Fibroblast of lung (primary cell): ENCODE data around the gene HECTD1. TPM values are rescaled to one million over a fixed set of nuclear protein-coding genes. Genes with fewer than 3 reads are reported as not detected.

ENCODE experiments used
- DNase-seq, 2 donors: peaks; one replicate each; pipeline versions ENCODE4 v3.0.0 to v3.0.0-alpha.2; 2010; ENCODE audit warnings: low read depth in 2 of 2
- H2AFZ ChIP-seq: 2 replicates; pipeline ENCODE4 v1.5.1; 2012; ENCODE audit warnings: low read length, control low read depth, inconsistent platforms
- H3K27ac ChIP-seq: 2 replicates; pipeline ENCODE4 v1.5.1; 2011; ENCODE audit warnings: low read length, control low read depth; ENCODE audit not compliant: insufficient read depth
- H3K27me3 ChIP-seq: 2 replicates; pipeline ENCODE4 v1.5.1; 2011; ENCODE audit warnings: mild to moderate bottlenecking, low read length; ENCODE audit not compliant: control insufficient read depth, insufficient read depth
- H3K36me3 ChIP-seq: 2 replicates; pipeline ENCODE4 v1.5.1; 2011; ENCODE audit warnings: low read length; ENCODE audit not compliant: control insufficient read depth, insufficient read depth
- H3K4me1 ChIP-seq: 2 replicates; pipeline ENCODE4 v1.5.1; 2011; ENCODE audit warnings: low read length; ENCODE audit not compliant: control insufficient read depth, insufficient read depth; ENCODE audit errors: extremely low read depth
- H3K4me2 ChIP-seq: 2 replicates; pipeline ENCODE4 v1.5.1; 2011; ENCODE audit warnings: low read length, control low read depth; ENCODE audit not compliant: insufficient read depth; ENCODE audit errors: extremely low read depth
- H3K4me3 ChIP-seq, 4 experiments: fragments of 200-600 bp in 1 of 4; sonication (generic) in 1 of 4; replicated peaks in 1 of 4; 2 replicates each; pipeline ENCODE4 v1.5.1; 2011 to 2016; ENCODE audit warnings: low read length in 4 of 4, low read depth in 3 of 4, mild to moderate bottlenecking in 3 of 4, control low read depth in 2 of 4, inconsistent platforms in 1 of 4, mixed read lengths in 1 of 4; ENCODE audit not compliant: insufficient read depth in 1 of 4; ENCODE audit errors: control extremely low read depth in 1 of 4
- H3K79me2 ChIP-seq: 2 replicates; pipeline ENCODE4 v1.5.1; 2012; ENCODE audit warnings: mild to moderate bottlenecking, low read length, inconsistent platforms; ENCODE audit not compliant: control insufficient read depth, insufficient read depth
- H3K9ac ChIP-seq: 2 replicates; pipeline ENCODE4 v1.5.1; 2011; ENCODE audit warnings: mild to moderate bottlenecking, low read length, control low read depth; ENCODE audit not compliant: insufficient read depth
- H3K9me3 ChIP-seq: 2 replicates; pipeline ENCODE4 v1.5.1; 2012; ENCODE audit warnings: low read depth, low read length; ENCODE audit not compliant: control insufficient read depth, insufficient read depth
- H4K20me1 ChIP-seq: 2 replicates; pipeline ENCODE4 v1.5.1; 2011; ENCODE audit warnings: low read length; ENCODE audit not compliant: control insufficient read depth, insufficient read depth; ENCODE audit errors: extremely low read depth
- EZH2 ChIP-seq: IDR thresholded peaks from 2 replicates; pipeline ENCODE4 v1.5.1; 2012; ENCODE audit warnings: low read length, control low read depth, mild to moderate bottlenecking; ENCODE audit errors: missing control alignments
- polyA plus RNA-seq, 2 donors: library from polyadenylated mRNA; depleted of rRNA in 1 of 2; stranded (reverse) in 1 of 2; unstranded in 1 of 2; fragments of >200 nt; gene quantifications; 2 replicates each; pipeline ENCODE4 v1.2.1, GENCODE V29; 2011 to 2012; ENCODE audit warnings: missing spikeins in 1 of 2
- total RNA-seq: library from RNA; depleted of rRNA; stranded (reverse); fragments of >200 nt; gene quantifications from 2 replicates; pipeline ENCODE4 v1.2.1, GENCODE V29; 2014
- TF ChIP-seq, protein P1 (sequence below), 2 donors: IDR thresholded peaks in 1 of 2; conservative IDR thresholded peaks in 1 of 2; 1 replicate in 1 of 2; 2 replicates in 1 of 2; pipeline ENCODE4 v1.5.1; 2011 to 2012; ENCODE audit warnings: low read length in 2 of 2, control low read depth in 1 of 2, inconsistent platforms in 1 of 2, low read depth in 1 of 2, mild to moderate bottlenecking in 1 of 2

The HECTD1 gene
- total and polyA plus RNA-seq, 2 donors (not counting 1 experiment from before 2014, with no cell fraction given): 135 to 534 TPM

DNA sequence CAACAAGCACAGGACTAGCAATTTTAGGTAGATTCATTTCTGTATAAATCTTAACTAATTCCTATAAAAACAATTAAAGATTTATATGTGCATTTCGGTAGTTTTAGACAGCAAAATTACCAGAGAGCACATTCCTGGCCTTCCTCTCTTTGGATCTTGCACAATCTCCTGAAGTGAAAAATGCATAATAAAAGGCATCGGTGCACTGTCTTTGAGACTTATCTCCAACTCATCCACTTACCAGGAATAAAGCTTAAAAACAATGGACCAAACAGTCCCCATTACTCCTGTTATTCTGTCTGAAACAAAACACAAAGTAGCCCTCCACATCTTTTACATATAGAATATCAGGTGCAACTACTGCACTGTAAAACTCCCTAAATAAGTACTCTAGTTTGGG, 69.3 kb downstream of the HECTD1 start:
- H3K9ac ChIP-seq: no peak overlapping the region
- H3K36me3 ChIP-seq: peaks cover 8% of the 10 kb centered on the region
- no peak overlapping the region for H3K27ac ChIP-seq
- no peak overlapping the region for H2AFZ ChIP-seq
- no peak overlapping the region for H3K4me3 ChIP-seq
- no peaks in the 10 kb centered on the region for H4K20me1 ChIP-seq
- H3K4me2 ChIP-seq: no peak overlapping the region
- H3K9me3 ChIP-seq: no peaks in the 10 kb centered on the region
- TF ChIP-seq, protein P1, sequence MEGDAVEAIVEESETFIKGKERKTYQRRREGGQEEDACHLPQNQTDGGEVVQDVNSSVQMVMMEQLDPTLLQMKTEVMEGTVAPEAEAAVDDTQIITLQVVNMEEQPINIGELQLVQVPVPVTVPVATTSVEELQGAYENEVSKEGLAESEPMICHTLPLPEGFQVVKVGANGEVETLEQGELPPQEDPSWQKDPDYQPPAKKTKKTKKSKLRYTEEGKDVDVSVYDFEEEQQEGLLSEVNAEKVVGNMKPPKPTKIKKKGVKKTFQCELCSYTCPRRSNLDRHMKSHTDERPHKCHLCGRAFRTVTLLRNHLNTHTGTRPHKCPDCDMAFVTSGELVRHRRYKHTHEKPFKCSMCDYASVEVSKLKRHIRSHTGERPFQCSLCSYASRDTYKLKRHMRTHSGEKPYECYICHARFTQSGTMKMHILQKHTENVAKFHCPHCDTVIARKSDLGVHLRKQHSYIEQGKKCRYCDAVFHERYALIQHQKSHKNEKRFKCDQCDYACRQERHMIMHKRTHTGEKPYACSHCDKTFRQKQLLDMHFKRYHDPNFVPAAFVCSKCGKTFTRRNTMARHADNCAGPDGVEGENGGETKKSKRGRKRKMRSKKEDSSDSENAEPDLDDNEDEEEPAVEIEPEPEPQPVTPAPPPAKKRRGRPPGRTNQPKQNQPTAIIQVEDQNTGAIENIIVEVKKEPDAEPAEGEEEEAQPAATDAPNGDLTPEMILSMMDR (conservative IDR thresholded peaks at IDR 0.05 in 1 of 2, IDR thresholded peaks at IDR 0.05 in 1 of 2; ENCODE audit: low read depth in 1 of 2, low read length in 2 of 2): no peak
- no peak for TF ChIP-seq EZH2
- H3K4me1 ChIP-seq: no peaks in the 10 kb centered on the region
- DNase-seq: no peak
- no peaks in the 10 kb centered on the region for H3K79me2 ChIP-seq
- H3K27me3 ChIP-seq: no peaks in the 10 kb centered on the region

DNA sequence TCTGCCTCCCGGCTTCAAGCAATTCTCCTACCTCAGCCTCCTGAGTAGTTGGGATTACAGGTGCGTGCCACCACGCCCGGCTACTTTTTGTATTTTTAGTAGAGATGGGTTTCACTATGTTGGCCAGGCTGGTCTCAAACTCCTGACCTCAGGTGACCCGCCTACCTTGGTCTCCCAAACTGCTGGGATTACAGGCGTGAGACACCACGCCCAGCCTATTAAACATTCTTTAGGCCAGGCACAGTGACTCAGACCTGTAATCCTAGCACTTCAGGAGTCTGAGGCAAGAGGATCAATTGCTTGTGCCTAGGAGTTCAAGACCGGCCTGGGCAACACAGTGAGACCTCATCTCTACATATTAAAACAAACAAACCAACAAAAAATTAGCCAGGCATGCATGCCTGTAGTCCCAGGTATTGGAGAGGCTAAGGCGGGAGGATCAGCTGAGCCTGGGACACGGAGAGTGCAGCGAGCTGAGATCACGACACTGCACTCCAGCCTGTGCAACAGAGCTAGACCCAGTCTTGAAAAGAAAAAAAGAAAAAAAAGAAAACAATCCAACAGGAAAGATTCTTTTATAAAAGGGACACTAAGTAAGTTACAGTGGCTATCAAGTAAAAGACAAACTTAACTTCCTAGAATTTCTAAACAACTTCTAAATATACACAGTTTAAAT, 70.2 kb downstream of the HECTD1 start:
- H3K4me3 ChIP-seq: no peak overlapping the region
- no peaks in the 10 kb centered on the region for H3K9me3 ChIP-seq
- H3K27me3 ChIP-seq: no peaks in the 10 kb centered on the region
- no peaks in the 10 kb centered on the region for H4K20me1 ChIP-seq
- H3K4me2 ChIP-seq: no peak overlapping the region
- no peak overlapping the region for H3K27ac ChIP-seq
- H3K4me1 ChIP-seq: no peaks in the 10 kb centered on the region
- H3K79me2 ChIP-seq: no peaks in the 10 kb centered on the region
- no peak overlapping the region for H3K9ac ChIP-seq
- no peak overlapping the region for H2AFZ ChIP-seq
- peaks cover 11% of the 10 kb centered on the region for H3K36me3 ChIP-seq
- TF ChIP-seq EZH2: no peak
- TF ChIP-seq, protein P1 (conservative IDR thresholded peaks at IDR 0.05 in 1 of 2, IDR thresholded peaks at IDR 0.05 in 1 of 2; ENCODE audit: low read depth in 1 of 2, low read length in 2 of 2): no peak
- DNase-seq: no peak

DNA sequence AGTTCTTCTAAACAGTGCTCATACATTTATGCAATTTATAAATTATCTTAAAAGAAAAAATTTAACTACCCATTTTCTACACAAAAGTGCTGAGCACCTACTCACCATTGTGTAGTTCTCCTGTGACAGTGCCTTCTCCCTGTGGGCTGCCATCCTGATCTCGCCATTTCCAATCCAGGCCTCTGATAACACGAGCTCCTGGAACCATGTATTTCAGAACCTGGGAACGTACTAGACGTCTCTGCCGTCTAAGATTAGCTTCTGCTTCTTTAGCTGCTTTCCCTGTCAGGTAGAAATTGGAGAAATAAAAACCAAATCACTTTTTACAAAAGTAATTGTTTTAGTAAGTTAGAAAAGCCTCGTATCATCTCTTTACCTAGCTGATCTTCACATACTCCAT, 74.5 kb downstream of the HECTD1 start:
- no peaks in the 10 kb centered on the region for H3K27me3 ChIP-seq
- no peak for TF ChIP-seq EZH2
- TF ChIP-seq, protein P1 (conservative IDR thresholded peaks at IDR 0.05 in 1 of 2, IDR thresholded peaks at IDR 0.05 in 1 of 2; ENCODE audit: low read depth in 1 of 2, low read length in 2 of 2): no peak
- no peaks in the 10 kb centered on the region for H3K4me1 ChIP-seq
- H4K20me1 ChIP-seq: no peaks in the 10 kb centered on the region
- DNase-seq: no peak
- H2AFZ ChIP-seq: no peak overlapping the region
- H3K79me2 ChIP-seq: no peaks in the 10 kb centered on the region
- no peak overlapping the region for H3K9ac ChIP-seq
- no peak overlapping the region for H3K27ac ChIP-seq
- no peak overlapping the region for H3K4me3 ChIP-seq
- no peaks in the 10 kb centered on the region for H3K9me3 ChIP-seq
- peaks cover 14% of the 10 kb centered on the region for H3K36me3 ChIP-seq
- H3K4me2 ChIP-seq: no peak overlapping the region
